GM18867 (cell line): ENCODE measurements around the gene ST3GAL5.
"Not testable (repeated sequence)": the region's sequence is repeated elsewhere in the genome, so short reads cannot be mapped to it uniquely, and the experiment has no call there.

Experiments
- ATAC-seq: cut with Tn5 transposase; IDR thresholded peaks from one replicate; pipeline ENCODE4 v1.9.1; 2021; ENCODE audit warnings: mild to moderate bottlenecking, moderate library complexity; ENCODE audit not compliant: unreplicated experiment

The ST3GAL5 gene

DNA sequence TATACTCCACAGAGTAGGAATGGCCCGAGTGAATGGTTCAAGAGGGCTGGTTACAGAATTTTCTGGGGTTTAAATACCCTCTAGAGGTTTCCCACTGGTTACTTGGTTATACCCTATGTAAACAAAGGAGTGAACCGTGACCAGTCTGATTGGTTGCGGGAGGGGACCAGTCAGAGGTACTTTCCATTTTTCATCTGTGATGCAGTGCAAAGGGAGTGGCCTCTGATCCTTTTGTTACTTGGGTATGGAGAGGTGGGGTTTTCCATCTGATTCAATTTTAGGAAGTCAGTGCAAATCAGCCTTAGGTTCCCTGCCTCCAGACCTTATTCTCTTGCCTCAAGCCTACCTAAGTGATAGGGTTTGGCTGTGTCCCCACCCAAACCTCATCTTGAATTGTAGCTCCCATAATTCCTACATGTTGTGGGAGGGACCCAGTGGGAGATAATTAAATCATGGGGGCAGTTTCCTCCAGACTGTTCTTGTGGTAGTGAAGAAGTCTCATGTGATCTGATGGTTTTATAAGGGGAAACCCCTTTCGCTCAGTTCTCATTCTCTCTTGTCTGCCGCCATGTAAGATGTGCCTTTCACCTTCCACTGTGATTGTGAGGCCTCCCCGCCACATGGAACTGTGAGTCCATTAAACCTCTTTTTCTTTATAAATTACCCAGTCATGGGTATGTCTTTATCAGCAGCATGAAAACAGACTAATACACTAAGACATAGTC, 5.9 kb upstream of the ST3GAL5 start:
- not testable (repeated sequence) for ATAC-seq

DNA sequence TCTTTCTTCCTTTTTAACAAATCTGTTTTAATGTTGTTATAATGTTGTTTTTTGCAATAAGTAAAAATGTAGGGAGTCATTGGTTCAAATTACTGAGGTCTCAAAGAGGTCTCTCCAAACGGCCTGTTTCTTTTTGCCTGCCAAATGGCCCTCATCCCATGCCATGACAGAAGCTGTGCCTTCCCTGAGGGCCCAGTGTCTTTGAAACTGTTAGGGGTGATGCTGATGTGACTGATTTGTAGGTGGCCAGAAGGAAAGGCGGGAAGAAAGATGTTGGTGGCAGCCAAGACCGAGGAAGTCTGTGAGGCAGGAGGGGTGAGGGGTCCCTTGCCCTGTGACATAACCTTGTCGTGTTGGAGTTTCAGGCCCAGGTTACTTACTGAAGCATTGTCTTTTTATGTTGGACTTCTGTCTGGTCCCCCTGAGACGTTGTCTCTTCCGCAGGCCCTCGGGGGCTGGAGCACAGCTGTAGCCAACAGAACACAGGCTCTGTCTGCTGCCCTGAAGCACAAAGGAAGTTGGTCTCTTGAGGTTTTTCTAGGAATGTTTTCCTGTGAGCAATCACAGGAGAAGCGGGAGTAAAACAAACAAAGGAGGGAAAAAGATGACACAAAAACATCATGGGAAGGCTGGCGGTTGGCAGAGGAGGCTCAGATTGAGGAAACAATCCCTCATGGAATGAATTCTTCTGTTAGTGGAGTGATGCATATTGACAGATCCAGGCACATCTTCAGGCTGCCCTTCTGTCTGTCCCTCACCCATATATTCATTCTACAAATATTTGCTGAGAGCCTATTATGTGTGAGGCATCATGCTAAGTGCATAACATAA, 4.9 kb upstream of the ST3GAL5 start:
- no peak for ATAC-seq

DNA sequence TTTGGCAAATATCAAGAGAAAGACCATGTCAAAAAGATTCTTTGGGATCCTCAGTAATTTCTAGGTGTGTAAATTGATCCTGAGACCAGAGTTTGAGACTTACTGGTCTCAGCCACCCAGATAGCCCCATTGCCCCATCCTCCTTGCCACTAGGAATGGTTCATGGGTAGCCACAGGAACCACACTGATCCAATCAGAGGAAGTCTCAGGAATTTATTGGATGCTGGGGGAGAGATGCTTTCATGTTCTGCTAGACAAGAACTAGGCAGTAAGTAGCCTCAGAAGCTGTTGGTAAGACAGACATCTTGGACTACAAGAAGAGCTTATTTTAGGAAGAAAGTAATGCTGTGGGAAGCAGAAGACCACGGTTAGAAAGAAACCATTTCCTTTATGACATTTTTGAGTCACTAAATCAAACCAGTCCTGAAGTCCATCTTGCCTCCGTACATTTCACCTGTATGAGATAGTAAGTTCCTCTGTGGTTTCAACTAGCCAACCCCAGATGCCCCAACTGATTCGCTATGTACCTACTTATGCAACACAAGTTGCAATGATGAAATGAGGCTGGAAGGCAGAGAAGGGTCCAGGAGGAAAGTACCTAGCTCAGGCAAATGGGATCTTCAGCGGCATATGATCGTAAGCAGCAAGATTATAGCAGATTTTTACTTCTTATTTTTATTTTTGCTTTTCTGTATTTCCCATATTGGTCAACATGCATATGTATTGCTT, 3.6 kb upstream of the ST3GAL5 start:
- no peak for ATAC-seq

DNA sequence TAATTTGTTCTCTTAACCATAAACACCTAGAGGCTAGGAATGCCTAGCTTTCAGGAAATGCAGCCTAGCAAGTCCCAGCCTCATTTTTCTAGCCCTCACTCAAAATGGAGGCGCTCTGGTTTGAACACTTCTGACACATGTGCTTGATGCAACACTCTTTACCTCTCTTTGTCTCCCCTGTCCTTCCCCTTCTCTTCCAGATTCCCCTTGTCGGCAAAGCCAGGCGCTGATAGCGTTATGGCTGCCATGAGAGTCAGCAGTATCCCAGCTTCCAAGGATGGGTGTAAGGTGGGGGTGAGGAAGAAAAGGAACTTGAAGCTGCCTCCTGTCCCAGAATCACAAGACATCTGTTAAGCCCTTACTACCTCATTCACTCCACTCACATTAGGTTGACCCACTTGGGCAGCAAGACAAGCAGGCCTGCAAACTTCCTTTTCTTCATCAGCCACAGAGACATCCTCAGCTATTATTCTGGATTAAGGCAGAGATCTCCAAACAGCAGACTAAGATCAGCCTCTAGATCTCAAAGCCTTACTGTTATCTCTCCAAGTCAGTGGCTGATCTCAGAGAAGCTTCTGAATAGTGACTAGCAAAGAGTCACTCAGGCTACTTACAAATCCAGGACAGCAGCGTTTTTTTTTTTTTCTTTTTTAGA, 1.9 kb upstream of the ST3GAL5 start:
- ATAC-seq = no peak

DNA sequence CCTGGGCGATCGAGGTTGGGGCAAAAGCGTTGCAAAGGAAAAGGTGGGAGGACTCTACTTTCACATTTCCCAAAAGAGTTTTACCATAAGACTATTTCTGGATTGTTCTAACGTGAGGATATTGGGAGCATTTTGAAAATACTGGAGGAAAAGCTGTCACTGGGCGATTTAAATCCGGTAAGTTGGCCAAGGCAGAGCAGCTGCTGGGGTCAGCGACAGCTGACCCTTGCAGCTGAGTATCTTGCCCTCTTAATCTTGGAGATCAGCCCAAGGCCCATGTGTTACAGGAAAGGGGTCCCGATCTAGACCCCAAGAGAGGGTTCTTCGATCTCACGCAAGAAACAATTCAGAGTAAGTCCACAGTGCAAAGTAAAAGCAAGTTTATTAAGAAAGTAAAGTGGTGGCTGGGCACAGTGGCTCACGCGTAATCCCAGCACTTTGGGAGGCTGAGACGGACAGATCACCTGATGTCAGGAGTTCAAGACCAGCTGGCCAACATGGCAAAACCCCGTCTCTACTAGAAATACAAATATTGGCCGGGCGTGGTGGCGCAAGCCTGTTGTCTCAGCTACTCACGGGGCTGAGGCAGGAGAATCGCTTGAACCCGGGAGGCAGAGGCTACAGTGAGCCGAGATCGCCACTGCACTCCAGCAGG, 964 bp upstream of the ST3GAL5 start:
- ATAC-seq = no peak

GRCh38 chr2:85888020-85888683, 638 bp downstream of the ST3GAL5 start:
- ATAC-seq = no peak

DNA sequence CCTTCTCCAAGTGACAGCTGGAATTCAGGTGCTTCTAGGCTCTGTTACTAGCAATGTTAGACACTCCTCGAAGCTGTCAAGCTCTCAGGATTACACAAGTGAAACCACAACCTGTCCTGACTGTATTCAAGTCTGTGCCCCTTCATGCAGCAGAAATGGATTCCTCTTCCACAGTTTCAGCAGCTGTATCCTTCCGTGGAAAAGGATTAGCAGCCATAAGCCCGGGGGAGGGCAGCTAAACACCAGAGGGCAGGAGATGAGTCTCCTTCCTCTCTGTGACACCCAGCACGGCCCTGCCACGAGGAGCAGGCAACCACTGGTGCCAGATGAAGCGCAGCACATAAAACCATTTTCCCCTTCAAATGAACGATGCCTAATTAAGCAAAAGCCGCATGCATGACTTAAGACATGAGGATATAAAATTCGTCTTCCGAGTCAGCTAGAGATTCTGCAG, 1.2 kb downstream of the ST3GAL5 start:
- ATAC-seq = no peak

GRCh38 chr2:85886590-85886989, 2.2 kb downstream of the ST3GAL5 start:
- ATAC-seq = no peak

DNA sequence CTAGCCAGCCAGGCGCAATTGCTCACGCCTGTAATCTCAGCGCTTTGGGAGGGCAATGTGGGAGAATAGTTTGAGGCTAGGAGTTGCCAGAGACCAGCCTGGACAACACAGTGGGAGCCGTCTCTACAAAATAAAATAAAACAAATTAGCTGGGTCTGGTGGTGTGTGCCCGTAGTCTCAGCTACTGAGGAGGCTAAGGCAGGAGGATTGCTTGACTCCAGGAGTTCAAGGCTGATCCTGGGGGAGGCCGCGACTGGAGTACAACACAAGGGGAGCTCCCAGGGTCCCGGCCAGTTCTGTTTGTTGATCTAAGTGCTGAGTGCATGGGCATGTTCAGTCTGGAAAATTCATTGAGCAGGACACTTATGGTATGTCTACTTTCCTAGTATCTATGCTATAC, 2.6 kb downstream of the ST3GAL5 start:
- ATAC-seq = no peak

GRCh38 chr2:85881781-85882180, 7.0 kb downstream of the ST3GAL5 start:
- not testable (repeated sequence) for ATAC-seq

- not testable (repeated sequence) for ATAC-seq
Measured at GRCh38 chr2:85880716-85881328, 8.0 kb downstream of the ST3GAL5 start.

GRCh38 chr2:85878719-85879370, 9.9 kb downstream of the ST3GAL5 start:
- ATAC-seq = no peak

- ATAC-seq = no peak
Measured at GRCh38 chr2:85875350-85876050, 13.3 kb downstream of the ST3GAL5 start.

DNA sequence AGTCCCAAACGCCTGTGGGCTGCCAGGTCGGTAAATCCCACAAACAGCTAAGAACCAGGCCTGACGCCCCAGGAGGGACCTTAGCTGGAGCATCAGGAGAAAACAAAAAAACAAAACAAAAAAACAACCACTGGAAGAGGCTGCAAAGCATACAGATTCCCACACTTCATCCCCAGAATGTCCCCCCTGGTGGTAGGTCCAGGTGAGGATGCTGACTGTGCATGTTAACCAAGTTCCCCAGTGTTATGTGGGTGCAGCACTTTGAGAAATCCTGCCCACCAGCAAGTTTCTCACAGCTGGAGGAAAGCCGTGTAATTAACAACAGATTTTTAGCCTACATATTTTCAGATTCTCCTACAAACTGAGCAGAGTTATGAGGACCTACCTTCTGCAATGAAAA, 15.1 kb downstream of the ST3GAL5 start:
- no peak for ATAC-seq

DNA sequence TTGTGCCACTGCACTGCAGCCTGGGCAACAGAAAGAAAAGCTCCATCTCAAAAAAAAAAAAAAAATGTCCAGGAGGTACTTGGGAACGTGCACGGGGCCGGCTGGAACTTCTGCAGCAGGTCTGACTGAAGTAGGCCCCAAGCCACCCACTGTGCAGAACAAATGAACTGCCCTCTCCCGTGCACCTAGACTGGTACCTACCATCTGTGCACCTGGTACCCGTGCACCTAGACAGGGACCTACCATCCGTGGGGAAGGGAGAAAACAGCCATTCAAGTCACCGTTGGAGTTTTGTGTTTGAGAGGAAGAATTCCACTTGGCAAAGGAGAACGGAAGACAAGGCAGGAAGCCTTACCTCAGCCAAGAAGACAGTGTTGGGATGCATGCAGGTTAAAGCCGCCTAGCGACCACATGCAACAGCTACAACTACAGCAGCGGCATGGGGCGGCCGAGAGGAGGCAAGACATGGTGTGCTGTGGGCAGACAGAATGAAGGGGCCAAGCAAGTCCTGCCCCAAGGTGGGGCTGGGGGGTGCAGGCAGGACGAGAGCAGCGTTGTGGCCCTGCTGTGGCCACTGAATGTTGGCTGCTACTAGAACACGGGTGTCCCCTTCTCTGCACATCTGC, 16.1 kb downstream of the ST3GAL5 start:
- ATAC-seq = no peak

DNA sequence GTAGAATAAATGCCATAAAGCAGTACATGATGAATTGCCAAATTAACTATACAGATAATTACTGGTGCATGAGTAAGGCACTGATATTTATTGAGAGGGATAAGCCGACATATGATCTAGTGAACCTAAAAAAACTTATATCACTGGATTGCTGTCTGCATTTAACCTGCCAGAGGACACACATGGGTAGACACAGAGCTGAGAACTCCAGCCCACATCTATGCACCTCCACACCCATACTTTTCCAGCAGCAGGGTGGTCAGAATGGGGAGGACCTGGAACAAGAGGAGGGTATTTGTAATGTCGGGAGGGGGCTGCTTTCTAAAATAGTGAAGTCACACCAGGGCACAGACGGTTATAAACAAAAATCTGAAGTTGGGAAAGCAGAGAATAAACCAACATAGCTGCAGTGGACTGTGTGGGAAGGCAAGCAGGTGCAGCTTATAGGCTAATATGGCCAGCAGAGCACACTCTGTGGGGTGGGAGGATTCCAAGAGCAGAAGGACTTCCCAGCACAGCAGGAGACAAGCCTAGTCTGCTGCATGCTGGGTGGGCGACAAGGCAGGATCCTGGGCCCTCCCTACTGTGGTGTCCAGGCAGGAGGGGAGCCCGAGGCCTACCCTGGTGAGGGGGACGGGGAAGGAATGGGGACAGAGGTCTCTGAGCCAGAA, 17.2 kb downstream of the ST3GAL5 start:
- no peak for ATAC-seq

GRCh38 chr2:85868822-85869221, 20.0 kb downstream of the ST3GAL5 start:
- no peak for ATAC-seq
